ENCODE measurements around the gene NR3C2.
"Not testable (repeated sequence)": the region's sequence is repeated elsewhere in the genome, so short reads cannot be mapped to it uniquely, and the experiment has no call there.

NR3C2 gene

DNA sequence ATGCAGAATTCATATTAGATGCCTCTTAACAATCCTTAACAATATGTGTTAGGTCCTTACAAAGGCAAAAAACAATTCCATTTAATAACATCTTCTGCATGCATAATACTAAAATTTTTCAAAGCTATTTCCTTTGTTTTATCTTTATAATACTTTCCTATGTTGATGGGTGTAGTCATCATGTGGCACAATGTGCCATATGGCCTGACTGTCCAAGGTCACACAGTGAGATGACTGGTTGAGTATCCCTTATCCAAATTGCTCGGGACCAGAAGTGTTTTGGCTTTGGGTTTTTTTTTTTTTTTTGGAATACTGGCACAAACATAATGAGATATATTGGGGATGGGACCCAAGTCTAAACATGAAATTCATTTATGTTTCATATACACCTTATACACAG, 77.7 kb downstream of the NR3C2 start:
- no peak for DNase-seq

- DNase-seq, result no peak
Observed at GRCh38 chr4:148359769-148360168, 82.4 kb downstream of the NR3C2 start.

DNA sequence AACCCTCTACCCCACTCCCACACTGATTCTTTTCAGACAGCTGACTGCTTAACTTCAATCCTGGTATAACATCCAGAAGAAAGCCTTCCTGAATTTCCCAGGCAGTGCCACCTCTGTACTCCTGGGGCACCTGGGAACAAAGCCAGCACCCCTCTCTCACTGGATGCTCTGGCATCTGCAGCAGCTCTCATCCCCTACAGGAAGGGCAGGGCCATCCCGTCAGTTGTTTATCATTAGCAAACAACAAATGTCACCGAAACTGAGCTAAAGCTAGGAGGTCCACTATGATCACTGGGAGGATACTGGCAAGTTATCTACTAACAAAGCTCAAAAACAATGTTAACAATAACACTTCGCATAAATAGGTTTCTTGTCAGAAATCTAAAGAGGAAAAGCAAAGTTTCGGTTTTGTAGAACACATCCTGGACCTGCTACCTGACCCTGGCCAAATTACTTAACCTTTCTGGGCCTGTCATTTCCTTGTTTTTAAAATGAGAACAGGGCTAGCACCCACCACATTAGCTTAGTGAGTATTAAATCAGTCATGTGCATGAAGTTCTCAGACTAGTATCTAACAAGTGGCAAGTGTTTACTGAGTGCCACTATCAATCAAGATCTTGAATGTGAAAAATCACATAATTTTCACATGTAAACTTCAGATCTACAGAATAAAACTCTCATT, 86.6 kb downstream of the NR3C2 start:
- no peak for DNase-seq

GRCh38 chr4:148354186-148354585, 88.0 kb downstream of the NR3C2 start:
- no peak for DNase-seq

GRCh38 chr4:148353571-148353970, 88.6 kb downstream of the NR3C2 start:
- DNase-seq, result no peak

- no peak for DNase-seq
Observed at GRCh38 chr4:148349153-148349552, 93.1 kb downstream of the NR3C2 start.

- no peak for DNase-seq
Observed at GRCh38 chr4:148346657-148347056, 95.6 kb downstream of the NR3C2 start.

- DNase-seq, result no peak
Observed at GRCh38 chr4:148345509-148345908, 96.7 kb downstream of the NR3C2 start.

DNA sequence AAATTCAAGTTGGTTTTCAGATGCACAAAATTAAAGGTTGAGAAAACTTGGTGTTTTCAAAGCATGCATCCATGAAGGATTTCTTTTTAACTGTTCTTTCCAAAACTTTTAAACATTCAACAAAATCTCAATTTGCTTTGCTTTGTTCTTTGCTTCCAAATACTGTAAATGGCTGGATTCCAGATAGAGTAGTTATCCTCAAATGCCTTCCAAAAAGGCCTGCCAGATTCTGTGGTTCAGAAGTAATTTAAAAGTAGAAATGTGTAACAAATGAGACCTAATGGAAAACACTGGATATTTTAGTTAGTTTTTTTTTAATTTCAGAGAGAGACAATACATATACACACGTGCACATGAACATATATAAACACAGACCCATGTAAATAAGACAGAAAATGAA, 97.3 kb downstream of the NR3C2 start:
- no peak for DNase-seq

GRCh38 chr4:148344352-148344751, 97.9 kb downstream of the NR3C2 start:
- no peak for DNase-seq

DNA sequence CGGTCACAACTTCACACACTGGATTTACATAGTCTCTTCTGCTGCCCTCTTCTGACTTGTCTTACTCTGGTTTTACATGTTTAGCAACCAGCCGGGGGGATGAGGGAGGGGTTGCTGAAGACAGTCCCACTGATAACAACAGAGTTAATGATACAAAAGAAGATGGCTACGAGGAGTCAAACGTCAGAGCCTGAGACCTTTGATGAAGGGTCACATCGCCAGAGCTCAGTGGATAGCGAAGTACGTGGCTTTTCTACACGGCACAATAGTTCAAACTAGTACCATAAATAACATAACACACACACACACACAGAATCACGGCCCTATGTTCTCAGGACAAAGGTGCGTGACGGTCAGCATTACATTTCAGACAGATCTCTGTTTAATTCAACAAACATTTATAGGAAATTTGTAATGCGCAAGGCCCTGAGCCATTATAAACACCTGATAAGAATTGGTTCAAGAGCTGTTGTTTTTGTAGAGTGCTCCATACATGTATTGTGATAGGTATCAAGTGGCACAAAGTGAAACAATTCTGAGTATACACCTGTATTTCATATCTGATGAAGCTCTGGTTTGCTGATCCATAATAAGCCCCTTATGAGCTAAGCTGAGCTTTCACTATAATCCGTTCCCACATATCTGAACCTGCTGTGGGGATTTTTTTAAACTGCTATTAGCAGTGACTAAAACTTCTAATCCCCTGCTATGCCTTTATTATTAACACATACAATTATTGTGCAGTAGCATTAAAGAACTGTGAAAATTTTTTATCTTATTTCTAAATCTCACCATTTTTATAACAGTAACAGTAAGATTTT, 100.0 kb downstream of the NR3C2 start:
- no peak for DNase-seq

DNA sequence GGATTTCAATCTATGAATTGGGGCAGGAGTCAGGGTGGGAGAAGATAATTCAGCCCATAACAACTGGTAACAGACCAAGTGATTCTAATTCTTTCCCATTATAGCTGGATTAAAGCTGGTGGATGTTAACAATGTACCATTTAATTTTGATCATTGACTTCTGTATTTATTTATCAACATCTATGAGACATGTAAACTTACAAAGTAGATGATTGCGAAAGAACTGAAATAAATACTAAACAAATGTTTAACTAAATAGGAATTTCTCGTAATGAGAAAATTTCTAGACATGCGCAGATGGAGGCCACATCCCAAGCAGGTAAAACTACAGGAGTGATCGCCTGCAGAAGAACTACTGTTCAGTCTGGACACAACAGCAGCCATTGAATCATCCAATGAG, 107.1 kb downstream of the NR3C2 start:
- DNase-seq, result no peak

- no peak for DNase-seq
Observed at GRCh38 chr4:148333265-148333664, 108.9 kb downstream of the NR3C2 start.

DNA sequence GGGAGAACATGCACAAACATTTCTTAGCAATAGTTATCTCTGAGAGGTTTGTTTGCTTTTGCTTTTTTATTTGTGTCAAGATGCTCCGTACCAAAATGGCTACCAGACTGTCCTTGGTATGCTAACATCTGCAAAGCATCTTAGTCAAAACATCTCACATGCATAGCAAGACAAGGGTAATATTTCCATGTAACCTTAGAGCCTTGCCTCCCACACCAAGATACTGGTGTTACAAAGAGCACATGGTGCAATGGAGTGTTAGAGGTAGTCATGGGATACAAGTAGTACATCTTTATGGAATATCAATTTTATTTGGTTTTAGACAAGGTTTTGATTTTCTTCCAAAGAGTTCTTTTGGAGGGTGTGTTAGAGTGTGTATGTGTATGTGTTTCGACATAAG, 109.7 kb downstream of the NR3C2 start:
- no peak for DNase-seq

DNA sequence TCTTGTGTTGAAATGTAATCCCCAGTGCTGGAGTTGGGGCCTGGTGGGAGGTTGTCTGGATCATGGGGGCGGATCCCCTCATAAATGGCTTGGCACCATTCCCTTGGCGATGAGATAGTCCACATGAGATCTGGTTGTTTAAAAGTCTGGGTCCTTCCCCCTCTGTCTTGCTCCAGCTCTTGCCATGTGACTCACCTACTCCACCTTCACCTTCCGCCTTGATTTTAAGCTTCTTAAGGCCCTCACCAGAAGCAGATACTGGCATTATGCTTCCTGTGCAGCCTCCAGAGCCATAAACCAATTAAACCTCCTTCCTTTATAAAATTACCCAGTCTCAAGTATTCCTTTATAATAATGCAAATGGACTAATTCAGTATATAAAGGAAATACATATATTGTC, 111.5 kb downstream of the NR3C2 start:
- DNase-seq, result no peak

DNA sequence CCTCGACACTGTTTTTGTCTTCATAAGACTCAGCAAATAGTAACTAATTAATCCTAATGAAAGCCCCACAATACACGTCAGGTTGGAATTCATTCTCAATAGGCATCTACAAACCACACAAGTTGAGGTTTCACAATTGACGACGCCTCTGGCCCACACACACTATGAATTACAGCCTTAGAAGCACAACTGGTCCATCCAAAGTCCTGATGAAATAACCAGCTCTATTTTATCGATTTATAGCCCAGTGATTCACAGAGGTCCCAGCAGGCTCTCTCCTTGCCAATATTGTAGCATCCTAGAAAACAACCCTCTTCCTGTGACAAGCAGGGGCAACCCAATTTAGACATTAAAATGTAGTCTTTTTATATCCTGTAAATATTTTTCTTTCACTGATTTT, 112.1 kb downstream of the NR3C2 start:
- no peak for DNase-seq

GRCh38 chr4:148329751-148330150, 112.5 kb downstream of the NR3C2 start:
- DNase-seq, result no peak

DNA sequence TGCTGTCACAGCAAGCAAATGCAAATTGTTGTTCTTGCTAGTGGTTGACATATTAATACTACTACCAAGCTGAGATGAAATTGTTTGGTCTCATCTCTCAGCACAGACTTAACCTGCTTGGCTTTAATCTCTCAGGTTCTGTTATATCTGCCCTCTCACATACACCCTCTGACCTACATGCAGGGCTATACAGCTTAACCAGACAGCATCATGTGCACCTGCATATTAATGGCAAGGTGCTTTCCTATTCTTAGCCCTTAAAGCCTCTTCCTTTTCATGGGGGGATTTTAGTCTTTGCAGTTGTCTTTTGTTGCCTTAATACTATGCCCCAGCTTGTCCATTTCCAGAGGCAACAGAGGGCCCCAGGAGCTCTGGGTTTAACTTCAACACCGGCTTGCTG, 114.5 kb downstream of the NR3C2 start:
- no peak for DNase-seq

GRCh38 chr4:148323316-148323715, 118.9 kb downstream of the NR3C2 start:
- DNase-seq, result not testable (repeated sequence)

DNA sequence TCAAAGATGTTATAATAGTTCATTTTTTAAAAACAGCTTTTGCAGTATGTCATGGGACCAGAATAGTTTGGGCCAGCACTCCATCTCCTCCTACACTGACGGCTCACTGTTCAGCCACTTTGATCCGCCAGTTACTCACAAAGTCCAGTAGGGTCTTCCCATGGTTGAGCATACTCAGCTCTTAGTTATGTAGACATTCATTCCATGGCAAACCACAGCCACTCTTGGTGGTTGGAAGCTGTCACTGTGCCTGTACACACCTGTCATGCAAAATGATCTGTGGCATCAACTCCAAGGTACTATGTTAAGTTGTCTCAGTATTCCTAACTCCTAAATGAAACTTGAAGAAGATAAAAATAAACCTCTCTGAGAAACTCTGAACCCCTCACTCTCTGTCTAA, 127.2 kb downstream of the NR3C2 start:
- DNase-seq, result no peak

- DNase-seq, result no peak
Observed at GRCh38 chr4:148312956-148313490, 129.2 kb downstream of the NR3C2 start.

DNA sequence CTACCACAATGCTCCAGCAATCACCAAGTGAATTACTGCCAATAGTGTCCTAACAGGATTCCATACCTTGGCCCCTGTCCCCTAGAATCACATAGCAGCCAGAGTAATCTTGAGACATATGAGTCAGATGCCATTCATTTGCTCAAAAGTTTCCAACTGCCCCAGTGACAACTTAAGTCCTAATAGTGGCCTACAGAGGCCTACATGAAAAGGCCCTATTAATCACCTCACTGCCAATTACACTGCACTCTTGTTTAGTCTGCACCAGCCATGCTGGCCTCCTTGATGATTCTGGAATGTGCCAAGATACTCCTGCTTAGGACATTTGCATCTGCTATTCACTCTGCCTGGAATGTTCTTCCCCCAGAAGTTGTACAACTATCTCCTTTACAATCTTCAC, 130.7 kb downstream of the NR3C2 start:
- no peak for DNase-seq

- no peak for DNase-seq
Observed at GRCh38 chr4:148310756-148311155, 131.5 kb downstream of the NR3C2 start.

DNA sequence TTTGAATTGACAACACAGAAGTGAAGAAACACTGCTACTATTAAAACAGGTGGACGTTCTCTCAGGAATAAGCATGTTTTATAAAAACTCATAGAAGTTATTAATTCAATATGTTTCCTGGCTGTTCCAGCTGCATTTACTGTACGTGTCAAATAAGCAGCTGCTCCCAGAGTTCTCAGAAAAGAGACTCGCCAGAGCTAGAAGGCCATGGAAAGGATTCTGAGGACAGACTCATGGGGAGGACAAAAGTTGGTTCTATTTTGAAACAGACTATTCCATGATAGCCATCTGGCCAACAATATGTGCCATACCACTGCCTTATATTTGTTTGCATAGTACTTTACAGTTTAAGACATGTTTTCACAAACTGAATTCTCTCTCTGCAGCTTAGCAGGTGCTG, 136.5 kb downstream of the NR3C2 start:
- no peak for DNase-seq

Measured in inflammatory macrophage treated with lipopolysaccharide for 1 hour (primary cell).